ENCODE results near the gene USP5. TPM values are rescaled to one million over a fixed set of nuclear protein-coding genes. Genes with fewer than 3 reads are reported as not detected.

The USP5 gene
- total and polyA plus RNA-seq, 2 of the 8 experiments (the other 6 are each of a cell fraction or from before 2014, with no cell fraction given) = 66.5 to 148 TPM

GRCh38 chr12:6819106-6820030, 32.6 kb upstream of the USP5 start:
- CTCF ChIA-PET (ENCODE audit: partially characterized antibody) = interaction anchor here (0.5 to 23.7 kb wide), 8 partner anchors 10 to 373 kb away, joined by 3 to 532 read pairs (median 6); partner anchors contain the start of genes CD4, LAG3, MLF2 and PTMS
- peaks cover 0 to 10% of the 10 kb centered on the region in 2 experiments for H4K20me1 ChIP-seq (replicated peaks in 1 of 2; ENCODE audit: control insufficient read depth in 1 of 2, insufficient read depth in 2 of 2, low read length in 2 of 2)
- H2AFZ ChIP-seq (ENCODE audit: low read length) = no peak overlapping the region
- peak overlapping the region in 1 of 4 experiments; percentile 46; a peak in 3 of 8 replicates for H3K4me3 ChIP-seq (ENCODE audit: extremely low read depth in 1 of 4, insufficient read depth in 2 of 4, low read depth in 3 of 4, low read length in 4 of 4)
- no peaks in the 10 kb centered on the region; the same call in 1 of the 2 replicates for H3K79me1 ChIP-seq (ENCODE audit: low read depth, low read length)
- peak overlapping the region; percentile 63; the same call in 1 of the 2 replicates for H3K18ac ChIP-seq (ENCODE audit: extremely low read depth, low read length)
- no peak overlapping the region; the same call in 1 of the 2 replicates for H4K8ac ChIP-seq (ENCODE audit: extremely low read depth, insufficient read depth, low read length)
- peak overlapping the region; percentile 98 for H2AK5ac ChIP-seq (ENCODE audit: low read depth, low read length)
- H3K27ac ChIP-seq (ENCODE audit: low read depth, low read length) = no peak overlapping the region
- no peak overlapping the region for H2BK120ac ChIP-seq (replicated peaks; ENCODE audit: low read depth, low read length)
- peaks cover 0 to 7% (median 2%) of the 10 kb centered on the region in 4 experiments; a peak in 4 of 7 replicates for H3K27me3 ChIP-seq (replicated peaks in 1 of 4; ENCODE audit: control insufficient read depth in 3 of 4, extremely low read depth in 1 of 4, insufficient read depth in 3 of 4, low read length in 3 of 4)
- H2BK5ac ChIP-seq (ENCODE audit: low read depth, low read length) = peak overlapping the region; percentile 78; the same call in 1 of the 2 replicates
- H3K4me2 ChIP-seq (ENCODE audit: insufficient read depth in 1 of 2, low read depth in 2 of 2, low read length in 2 of 2) = peak overlapping the region; percentile 26 to 94; a peak in 2 of 4 replicates
- POLR2A ChIA-PET (ENCODE audit: partially characterized antibody) = interaction anchor here (1.1 to 27.1 kb wide), 12 partner anchors 9 to 72 kb away, joined by 3 to 388 read pairs (median 6); partner anchors contain the start of genes CDCA3, GNB3, MLF2 and P3H3
- H3K4ac ChIP-seq (replicated peaks; ENCODE audit: insufficient read length, low read depth, low read length) = no peak overlapping the region
- FAIRE-seq (no peak), DNase-seq (ENCODE audit: low read depth in 1 of 2, low spot score in 2 of 2) (no peak)
- no peak overlapping the region for H3K14ac ChIP-seq (ENCODE audit: insufficient read length)
- no peaks in the 10 kb centered on the region for H3K79me2 ChIP-seq (ENCODE audit: control insufficient read depth in 1 of 2, insufficient read depth in 2 of 2, low read length in 2 of 2)
- TF ChIP-seq CTCF (IDR thresholded peaks at IDR 0.05; ENCODE audit: control extremely low read depth in 1 of 3, insufficient read depth in 1 of 3, low read depth in 1 of 3, low read length in 3 of 3) (peak in 1 of 3 experiments; percentile 30; a peak in 1 of 4 replicates), RBBP5 (IDR thresholded peaks at IDR 0.05; ENCODE audit: borderline replicate concordance, low read depth, low read length) (no peak)
- H3K23me2 ChIP-seq (ENCODE audit: low read depth, low read length) = peaks cover 20% of the 10 kb centered on the region
- H3K4me1 ChIP-seq (replicated peaks in 1 of 4; ENCODE audit: control insufficient read depth in 3 of 4, insufficient read depth in 4 of 4, low read length in 3 of 4) = peaks cover 4 to 50% (median 28%) of the 10 kb centered on the region in 4 experiments
- H2BK12ac ChIP-seq (ENCODE audit: low read depth, low read length) = peak overlapping the region; percentile 84; the same call in 1 of the 2 replicates
- 73% methylated on average over 13 of the region's 13 CpGs; no CpG with 5 or more reads in 1 of the 2 experiments for WGBS, 2 experiments (ENCODE audit: extremely low coverage in 1 of 2, insufficient coverage in 1 of 2, insufficient read length in 1 of 2, insufficient replicate concordance in 2 of 2, low coverage in 1 of 2, low lambda C conversion rate in 2 of 2, missing lambda C conversion rate in 1 of 2)
- H2BK20ac ChIP-seq (ENCODE audit: low read length) = peak overlapping the region; percentile 69
- H3K9me3 ChIP-seq (ENCODE audit: insufficient read depth in 2 of 2, low read depth in 1 of 2, low read length in 1 of 2) = peaks cover 0 to 2% of the 10 kb centered on the region in 2 experiments; a peak in 1 of 4 replicates
- H3K56ac ChIP-seq (replicated peaks; ENCODE audit: insufficient read length, low read depth, low read length) = no peak overlapping the region
- H4K5ac ChIP-seq (ENCODE audit: insufficient read length, low read depth, low read length) = no peak overlapping the region
- no peak overlapping the region for H4K91ac ChIP-seq (replicated peaks; ENCODE audit: insufficient read length, low read length)
- H3K9ac ChIP-seq (replicated peaks in 1 of 4; ENCODE audit: extremely low read depth in 1 of 4, low read depth in 3 of 4, low read length in 3 of 4) = no peak overlapping the region; a peak in 1 of 7 replicates
- no peak overlapping the region for H3K23ac ChIP-seq (ENCODE audit: insufficient read length)
- peak overlapping the region; percentile 96 for H2BK15ac ChIP-seq (ENCODE audit: low read length)
- no peaks in the 10 kb centered on the region; a peak in 1 of 8 replicates for H3K36me3 ChIP-seq (ENCODE audit: control insufficient read depth in 2 of 4, insufficient read depth in 4 of 4, low read length in 3 of 4)

All from H1 (cell line).